Subcutaneous adipose tissue (tissue), 4 donors: ENCODE data around the gene CRAMP1. TPM values are rescaled to one million over a fixed set of nuclear protein-coding genes. Genes with fewer than 3 reads are reported as not detected.

Experiments
- CTCF ChIP-seq: fragments of 450-650 bp; IDR thresholded peaks from one replicate; pipeline ENCODE4 v1.5.1; 2016; ENCODE audit warnings: low read depth, mild to moderate bottlenecking, control low read depth, antibody characterized with exemption, moderate library complexity
- total RNA-seq, 4 donors: library from RNA; depleted of rRNA; stranded (reverse); fragments of >200 nt; gene quantifications; one replicate each; pipeline ENCODE4 v1.1.0, GENCODE V29; 2016

CRAMP1 gene
- total RNA-seq, 4 donors from 2014 or later, result 6.8 to 13.9 (median 8.7) TPM

GRCh38 chr16:1601031-1601430 is 11.1 kb upstream of the CRAMP1 start:
- TF ChIP-seq CTCF, result no peak

DNA sequence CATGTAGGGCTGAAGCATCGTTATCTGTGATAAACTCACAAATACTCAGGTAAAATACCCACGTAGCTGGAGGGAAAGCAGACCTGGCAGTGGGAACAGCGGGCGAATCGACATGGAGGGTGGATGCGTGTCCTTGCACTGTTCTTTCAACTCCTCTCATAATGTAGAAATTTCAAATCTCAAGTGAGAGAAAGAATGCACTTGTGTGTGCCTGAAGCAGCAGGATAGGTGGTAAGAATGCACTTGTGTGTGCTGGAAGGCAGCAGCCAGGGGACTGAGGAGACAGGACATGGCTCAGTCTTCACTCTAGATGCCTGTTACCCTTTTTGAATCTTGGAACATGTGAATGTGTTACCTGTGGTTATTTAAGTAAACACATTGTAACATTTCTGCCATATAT is 10.7 kb upstream of the CRAMP1 start:
- TF ChIP-seq CTCF, result no peak

DNA sequence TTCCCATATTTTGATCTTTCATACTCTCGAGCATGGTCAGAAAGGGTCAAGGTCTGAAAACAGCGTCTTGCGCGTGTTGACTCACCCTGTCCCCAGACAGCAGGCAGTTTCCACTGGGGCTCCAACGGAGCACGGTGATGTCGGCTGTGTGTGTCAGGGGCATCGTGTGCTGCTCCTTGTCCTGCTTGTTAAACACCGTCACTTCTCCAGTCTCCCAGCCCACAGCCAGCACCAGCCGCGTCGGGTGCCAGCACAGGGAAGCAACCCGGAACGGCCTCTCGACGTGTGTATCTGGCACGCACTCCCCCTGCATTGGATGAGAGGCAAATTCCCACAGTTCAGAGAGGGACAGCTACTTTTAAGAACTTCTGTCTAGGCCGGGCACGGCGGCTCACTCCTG is 9.9 kb upstream of the CRAMP1 start:
- TF ChIP-seq CTCF, result no peak

GRCh38 chr16:1606774-1607173 is 5.4 kb upstream of the CRAMP1 start:
- no peak for TF ChIP-seq CTCF

DNA sequence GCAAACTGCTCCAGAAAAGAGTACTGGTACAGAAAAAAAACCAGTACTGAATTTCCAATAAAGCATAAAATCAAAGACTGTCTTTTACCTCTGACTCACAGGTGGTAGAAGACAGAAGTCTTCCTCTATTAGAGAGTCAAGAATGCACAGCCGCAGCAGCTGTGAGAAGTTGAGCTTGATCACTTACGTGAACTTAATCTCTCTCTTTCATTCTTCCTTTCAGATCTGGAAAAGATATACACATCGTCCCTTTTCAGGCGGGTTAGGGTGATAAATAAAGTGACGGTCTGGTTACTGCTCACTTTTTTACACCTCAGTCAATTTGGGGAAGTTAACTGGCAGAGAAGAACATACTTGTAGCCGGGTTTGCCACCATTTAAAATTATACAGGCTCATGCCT is 4.2 kb upstream of the CRAMP1 start:
- no peak for TF ChIP-seq CTCF

- TF ChIP-seq CTCF, result no peak
Measured at GRCh38 chr16:1610071-1610898, 1.9 kb upstream of the CRAMP1 start.

DNA sequence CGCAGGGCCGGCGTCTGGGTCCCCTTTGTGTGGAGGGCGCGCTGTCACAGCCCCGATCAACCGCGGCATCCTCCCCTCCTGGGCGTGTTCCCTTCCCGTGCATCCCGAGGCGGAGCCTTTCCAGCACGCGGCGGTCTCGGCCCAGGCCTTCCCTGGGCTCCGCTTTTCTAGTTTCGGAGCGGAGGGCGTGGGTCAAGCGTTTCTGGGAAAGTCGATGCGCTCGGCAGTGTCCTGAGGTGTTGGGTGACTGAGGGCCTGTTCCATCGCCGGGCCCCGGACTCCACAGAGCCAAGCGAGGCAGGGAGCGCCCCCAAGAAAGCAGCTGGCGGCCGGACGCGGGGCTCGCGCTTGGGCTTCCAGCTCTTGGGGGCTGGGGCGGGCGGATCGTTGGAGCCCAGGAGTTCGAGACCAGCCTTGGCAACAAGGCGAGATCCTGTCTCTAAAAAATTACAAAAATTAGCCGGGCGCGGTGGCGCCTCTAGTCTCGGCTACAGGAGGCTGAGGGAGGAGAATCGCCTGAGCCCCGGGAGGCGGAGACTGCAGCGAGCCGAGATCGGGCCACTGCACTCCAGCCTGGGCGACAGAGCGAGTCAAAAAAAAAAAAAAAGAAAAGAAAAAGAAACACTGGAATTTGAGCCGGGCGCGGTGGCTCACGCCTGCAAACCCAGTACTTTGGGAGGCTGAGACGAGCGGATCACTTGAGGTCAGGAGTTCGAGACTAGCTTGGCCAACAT is 1.1 kb upstream of the CRAMP1 start:
- no peak for TF ChIP-seq CTCF
